Osteoblast (primary cell): ENCODE results near the gene SH3D19. TPM values are rescaled to one million over a fixed set of nuclear protein-coding genes. Genes with fewer than 3 reads are reported as not detected.

ENCODE experiments used
- DNase-seq: peaks from one replicate; pipeline ENCODE4 v3.0.0; 2011; ENCODE audit warnings: low spot score, mixed read lengths; ENCODE audit not compliant: insufficient read length; ENCODE audit errors: missing footprints
- H2AFZ ChIP-seq: 2 replicates; pipeline ENCODE4 v1.6.0; 2011; ENCODE audit warnings: mild to moderate bottlenecking, low read length
- H3K27ac ChIP-seq: 2 replicates; pipeline ENCODE4 v1.5.1; 2011; ENCODE audit warnings: mild to moderate bottlenecking, low read depth, low read length, moderate library complexity
- H3K27me3 ChIP-seq: 2 replicates; pipeline ENCODE4 v1.6.0; 2012; ENCODE audit warnings: mild to moderate bottlenecking, control low read depth, inconsistent platforms, low read length, moderate library complexity; ENCODE audit not compliant: insufficient read depth
- H3K36me3 ChIP-seq: 2 replicates; pipeline ENCODE4 v1.5.1; 2011; ENCODE audit warnings: mild to moderate bottlenecking, low read length, control low read depth, moderate library complexity; ENCODE audit not compliant: insufficient read depth
- H3K4me1 ChIP-seq: 2 replicates; pipeline ENCODE4 v1.5.1; 2011; ENCODE audit warnings: mild to moderate bottlenecking, low read length, control low read depth, moderate library complexity; ENCODE audit not compliant: insufficient read depth
- H3K4me2 ChIP-seq: 2 replicates; pipeline ENCODE4 v1.6.0; 2011; ENCODE audit warnings: mild to moderate bottlenecking, low read length; ENCODE audit not compliant: insufficient read depth
- H3K4me3 ChIP-seq: fragments of 200-600 bp; sonication (generic); 3 replicates; pipeline ENCODE4 v1.5.1; 2012; ENCODE audit warnings: mild to moderate bottlenecking, low read length, inconsistent platforms; ENCODE audit not compliant: insufficient read depth
- H3K79me2 ChIP-seq: 2 replicates; pipeline ENCODE4 v1.6.0; 2012; ENCODE audit warnings: mild to moderate bottlenecking, low read length, control low read depth, inconsistent platforms; ENCODE audit not compliant: insufficient read depth
- H3K9me3 ChIP-seq: 2 replicates; pipeline ENCODE4 v1.5.1; 2011; ENCODE audit warnings: low read depth, low read length, control low read depth
- H4K20me1 ChIP-seq: 2 replicates; pipeline ENCODE4 v1.6.0; 2012; ENCODE audit warnings: mild to moderate bottlenecking, low read length, control low read depth; ENCODE audit not compliant: insufficient read depth
- CTCF ChIP-seq: IDR thresholded peaks from 2 replicates; pipeline ENCODE4 v1.5.1; 2011; ENCODE audit warnings: mild to moderate bottlenecking, low read depth, low read length, moderate library complexity; ENCODE audit errors: extremely low read depth
- total RNA-seq: library from RNA; depleted of rRNA; stranded (reverse); fragments of >200 nt; gene quantifications from 2 replicates; pipeline ENCODE4 v1.2.3, GENCODE V29; 2012

SH3D19 gene
- total RNA-seq, 1 donor, result 74.9 TPM

GRCh38 chr4:151147000-151147399 lies 178.4 kb downstream of the SH3D19 start:
- Histone ChIP-seq H3K79me2 (no peaks in the 10 kb centered on the region), H3K9me3 (no peaks in the 10 kb centered on the region), H3K27me3 (no peaks in the 10 kb centered on the region), H2AFZ (no peak overlapping the region), H3K27ac (no peak overlapping the region), H3K4me3 (no peak overlapping the region), H4K20me1 (no peaks in the 10 kb centered on the region), H3K4me2 (no peak overlapping the region), H3K36me3 (peaks cover 30% of the 10 kb centered on the region), H3K4me1 (no peaks in the 10 kb centered on the region)
- DNase-seq, result no peak
- TF ChIP-seq CTCF, result no peak

DNA sequence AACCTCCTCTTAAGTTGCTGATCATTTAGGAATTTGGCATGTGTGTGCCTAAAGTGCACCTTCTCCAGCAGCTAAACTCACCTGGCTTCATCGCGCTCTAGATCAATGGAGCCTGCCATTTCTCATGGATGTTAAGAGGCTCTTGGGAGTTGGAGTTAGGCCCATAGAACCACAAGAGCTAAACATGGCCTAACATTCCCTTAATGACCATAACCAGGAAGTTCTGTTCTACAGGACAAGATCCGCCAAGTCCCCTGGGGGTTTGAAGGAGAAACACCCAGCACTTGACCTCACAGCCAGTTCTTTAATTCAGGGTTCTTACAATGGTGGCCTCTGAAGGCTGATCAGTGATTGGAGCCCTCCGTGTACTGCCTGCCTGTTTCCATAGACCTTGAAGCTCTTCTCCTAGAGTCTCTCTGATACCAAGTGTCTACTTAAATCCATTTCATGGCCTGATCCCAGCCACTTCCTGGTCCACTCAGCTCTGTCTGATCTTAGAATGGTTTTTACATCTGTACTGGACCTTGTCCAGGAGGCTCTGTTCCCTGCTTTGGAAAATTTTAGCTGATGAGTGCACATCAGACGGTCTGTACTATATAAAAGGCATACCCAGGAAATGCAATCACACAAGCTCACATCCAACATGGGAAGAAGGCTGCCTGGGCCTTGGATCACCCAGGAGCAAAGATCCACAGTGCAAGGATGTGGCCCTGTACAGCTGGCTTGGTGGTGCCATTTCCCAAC lies 180.9 kb downstream of the SH3D19 start:
- no peak overlapping the region for H2AFZ ChIP-seq
- H3K9me3 ChIP-seq, result no peaks in the 10 kb centered on the region
- TF ChIP-seq CTCF, result no peak
- no peaks in the 10 kb centered on the region for H4K20me1 ChIP-seq
- H3K27me3 ChIP-seq, result no peaks in the 10 kb centered on the region
- no peak overlapping the region for H3K4me3 ChIP-seq
- H3K79me2 ChIP-seq, result no peaks in the 10 kb centered on the region
- DNase-seq, result no peak
- no peaks in the 10 kb centered on the region for H3K4me1 ChIP-seq
- no peak overlapping the region for H3K27ac ChIP-seq
- H3K36me3 ChIP-seq, result peaks cover 39% of the 10 kb centered on the region
- H3K4me2 ChIP-seq, result no peak overlapping the region

DNA sequence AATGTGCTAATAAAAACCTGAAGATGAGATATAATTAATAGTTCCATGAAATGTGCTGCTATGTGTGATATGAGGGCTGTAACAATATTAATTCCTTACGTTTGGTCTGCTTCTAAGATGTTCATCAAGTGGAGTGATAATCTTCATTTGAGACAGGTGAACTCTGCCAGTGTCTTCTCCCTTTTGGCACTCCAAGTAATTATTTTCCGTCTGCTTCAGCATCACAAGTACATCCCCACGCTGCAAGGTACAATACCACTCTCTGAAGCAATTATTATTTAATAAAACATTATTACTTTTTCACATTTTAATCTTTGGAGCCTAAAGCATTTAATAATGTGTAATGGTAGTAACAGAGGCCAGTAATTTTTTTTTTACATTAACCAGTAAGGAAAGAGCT lies 181.6 kb downstream of the SH3D19 start:
- H3K27ac ChIP-seq, result no peak overlapping the region
- no peak overlapping the region for H3K4me2 ChIP-seq
- DNase-seq, result no peak
- H4K20me1 ChIP-seq, result no peaks in the 10 kb centered on the region
- H3K79me2 ChIP-seq, result no peaks in the 10 kb centered on the region
- no peak overlapping the region for H3K4me3 ChIP-seq
- no peak for TF ChIP-seq CTCF
- H3K27me3 ChIP-seq, result no peaks in the 10 kb centered on the region
- no peaks in the 10 kb centered on the region for H3K9me3 ChIP-seq
- H3K4me1 ChIP-seq, result no peaks in the 10 kb centered on the region
- peaks cover 35% of the 10 kb centered on the region for H3K36me3 ChIP-seq
- no peak overlapping the region for H2AFZ ChIP-seq

GRCh38 chr4:151143162-151143561 lies 182.2 kb downstream of the SH3D19 start:
- no peaks in the 10 kb centered on the region for H3K4me1 ChIP-seq
- H2AFZ ChIP-seq, result no peak overlapping the region
- no peaks in the 10 kb centered on the region for H3K9me3 ChIP-seq
- DNase-seq, result peak; percentile 41
- H3K4me2 ChIP-seq, result no peak overlapping the region
- no peaks in the 10 kb centered on the region for H3K27me3 ChIP-seq
- H4K20me1 ChIP-seq, result no peaks in the 10 kb centered on the region
- H3K36me3 ChIP-seq, result peaks cover 35% of the 10 kb centered on the region
- H3K27ac ChIP-seq, result no peak overlapping the region
- no peaks in the 10 kb centered on the region for H3K79me2 ChIP-seq
- H3K4me3 ChIP-seq, result no peak overlapping the region
- TF ChIP-seq CTCF, result no peak
